IMR-90 (cell line): Measurements from ENCODE around the gene NME4. TPM values are rescaled to one million over a fixed set of nuclear protein-coding genes. Genes with fewer than 3 reads are reported as not detected.

ENCODE experiments used
- ATAC-seq: fragments of 200-7000 bp; cut with Tn5 transposase; 2 replicates; pipeline ENCODE4 v1.9.1; 2020; ENCODE audit warnings: low read depth, mild to moderate bottlenecking, moderate library complexity
- BruUV-seq: library from RNA; stranded (reverse); fragments of 400-500 nt; replicated peaks from 2 replicates; lab custom pipeline; 2021; lab: Mats Ljungman, UMichigan
- CTCF ChIA-PET: fragments of 300-600 bp; formaldehyde crosslinking; extraction: SDS; loops from one replicate; lab custom pipeline; 2021; ENCODE audit warnings: antibody characterized with exemption; lab: Yijun Ruan, JAX
- POLR2A ChIA-PET: fragments of 300-600 bp; sonication (Branson Sonifier 250); formaldehyde crosslinking; loops from one replicate; lab custom pipeline; 2022; ENCODE audit warnings: antibody characterized with exemption; ENCODE audit not compliant: unreplicated experiment; lab: Charles Lee
- DNase-seq: peaks from one replicate; pipeline ENCODE4 v3.0.0; 2013
- H2AFZ ChIP-seq: replicated peaks from 2 replicates; pipeline ENCODE3; 2013; ENCODE audit warnings: low read length, mild to moderate bottlenecking; ENCODE audit not compliant: poor library complexity
- H2AK5ac ChIP-seq: 2 replicates; pipeline ENCODE4 v1.6.1; 2013; ENCODE audit warnings: low read depth, low read length, inconsistent platforms
- H2AK9ac ChIP-seq: replicated peaks from 2 replicates; pipeline ENCODE3; 2013; ENCODE audit warnings: mild to moderate bottlenecking, low read depth, low read length, moderate library complexity; ENCODE audit not compliant: poor library complexity
- H2BK120ac ChIP-seq: 2 replicates; pipeline ENCODE4 v1.6.1; 2013; ENCODE audit warnings: low read depth, low read length, inconsistent platforms
- H2BK15ac ChIP-seq: 3 replicates; pipeline ENCODE4 v1.6.1; 2013; ENCODE audit warnings: low read depth, low read length, inconsistent platforms
- H2BK20ac ChIP-seq: 2 replicates; pipeline ENCODE4 v1.6.1; 2013; ENCODE audit warnings: low read depth, mild to moderate bottlenecking, inconsistent platforms, low read length, moderate library complexity
- H2BK5ac ChIP-seq: 2 replicates; pipeline ENCODE4 v1.6.1; 2013; ENCODE audit warnings: mild to moderate bottlenecking, low read depth, low read length, inconsistent platforms; ENCODE audit not compliant: poor library complexity, severe bottlenecking
- H3K14ac ChIP-seq: replicated peaks from 2 replicates; pipeline ENCODE4 v1.6.1; 2013; ENCODE audit warnings: low read depth, low read length, inconsistent platforms
- H3K18ac ChIP-seq: 2 replicates; pipeline ENCODE4 v1.6.1; 2013; ENCODE audit warnings: low read depth, low read length, control low read depth
- H3K23ac ChIP-seq: 2 replicates; pipeline ENCODE4 v1.6.1; 2013; ENCODE audit warnings: low read depth, low read length, inconsistent platforms
- H3K27ac ChIP-seq: 2 replicates; pipeline ENCODE4 v1.5.1; 2013; ENCODE audit warnings: mild to moderate bottlenecking, control low read depth, low read length; ENCODE audit not compliant: insufficient read depth
- H3K27me3 ChIP-seq: 2 replicates; pipeline ENCODE4 v1.6.1; 2013; ENCODE audit warnings: low read length; ENCODE audit not compliant: control insufficient read depth, insufficient read depth
- H3K36me3 ChIP-seq: 2 replicates; pipeline ENCODE4 v1.6.1; 2013; ENCODE audit warnings: low read length, mixed read lengths; ENCODE audit not compliant: control insufficient read depth, insufficient read depth
- H3K4ac ChIP-seq: 2 replicates; pipeline ENCODE4 v1.6.1; 2013; ENCODE audit warnings: low read depth, low read length, inconsistent platforms
- H3K4me1 ChIP-seq: 2 replicates; pipeline ENCODE4 v1.6.1; 2013; ENCODE audit warnings: low read length, mixed read lengths; ENCODE audit not compliant: control insufficient read depth, insufficient read depth
- H3K4me2 ChIP-seq: 2 replicates; pipeline ENCODE4 v1.6.1; 2013; ENCODE audit warnings: low read depth, mild to moderate bottlenecking, control low read depth, low read length, moderate library complexity
- H3K4me3 ChIP-seq: 2 replicates; pipeline ENCODE4 v1.5.1; 2013; ENCODE audit warnings: low read depth, mild to moderate bottlenecking, control low read depth, low read length, moderate library complexity; ENCODE audit not compliant: insufficient read depth
- H3K56ac ChIP-seq: 2 replicates; pipeline ENCODE4 v1.6.1; 2013; ENCODE audit warnings: low read length, inconsistent platforms; ENCODE audit not compliant: insufficient read depth; ENCODE audit errors: extremely low read depth
- H3K79me1 ChIP-seq, 2 experiments: 2 replicates each; pipeline ENCODE4 v1.6.1; 2013; ENCODE audit warnings: low read length in 2 of 2, inconsistent platforms in 1 of 2, low read depth in 1 of 2
- H3K9ac ChIP-seq: 2 replicates; pipeline ENCODE4 v1.6.1; 2013; ENCODE audit warnings: low read depth, low read length, control low read depth
- H3K9me1 ChIP-seq: 2 replicates; pipeline ENCODE4 v1.6.1; 2013; ENCODE audit warnings: low read length, inconsistent platforms; ENCODE audit not compliant: insufficient read depth
- H3K9me3 ChIP-seq: 2 replicates; pipeline ENCODE4 v1.6.1; 2013; ENCODE audit warnings: low read length; ENCODE audit not compliant: control insufficient read depth, insufficient read depth
- H4K20me1 ChIP-seq: 2 replicates; pipeline ENCODE4 v1.6.1; 2013; ENCODE audit warnings: low read length, inconsistent platforms; ENCODE audit not compliant: insufficient read depth
- H4K5ac ChIP-seq: 2 replicates; pipeline ENCODE4 v1.6.1; 2013; ENCODE audit warnings: mild to moderate bottlenecking, low read depth, low read length, control low read depth
- H4K8ac ChIP-seq, 2 experiments: 2 replicates each; pipeline ENCODE4 v1.6.1; 2013; ENCODE audit warnings: low read depth in 2 of 2, low read length in 2 of 2, control low read depth in 1 of 2, inconsistent platforms in 1 of 2
- H4K91ac ChIP-seq: 2 replicates; pipeline ENCODE4 v1.6.1; 2013; ENCODE audit warnings: low read depth, low read length, inconsistent platforms; ENCODE audit not compliant: insufficient read depth
- NFE2L2 ChIP-seq: fragments of 150-350 bp; IDR thresholded peaks from 2 replicates; pipeline ENCODE4 v1.6.1; 2016; ENCODE audit warnings: low read depth, mild to moderate bottlenecking, low read length
- POLR2A ChIP-seq: IDR thresholded peaks from 2 replicates; pipeline ENCODE4 v1.6.1; 2012; ENCODE audit warnings: mild to moderate bottlenecking, low read depth, low read length
- RAD21 ChIP-seq: IDR thresholded peaks from 2 replicates; pipeline ENCODE4 v1.6.1; 2012; ENCODE audit warnings: low read length, improper control_type of control experiment
- SMC3 ChIP-seq: fragments of 150-350 bp; IDR thresholded peaks from 2 replicates; pipeline ENCODE4 v1.6.1; 2016; ENCODE audit warnings: low read depth, mild to moderate bottlenecking, antibody characterized with exemption, low read length, moderate library complexity
- WGBS, 2 experiments: methylation state at CpG; one replicate each; pipeline versions ENCODE4 v1.1.5 to v1.1.7; 2013; ENCODE audit warnings: missing lambda C conversion rate in 2 of 2; ENCODE audit not compliant: insufficient read length in 1 of 2; ENCODE audit errors: extremely low coverage in 2 of 2; 5-methylcytosine and 5-hydroxymethylcytosine counted together
- dilution Hi-C: fragments of 300-500 bp; cut with HindIII; formaldehyde crosslinking; loops from one replicate; pipeline ENCODE4 v1.14.3; 2018; ENCODE audit warnings: low sequenced_read_pairs; ENCODE audit not compliant: unreplicated experiment
- in situ Hi-C: fragments of 300-500 bp; cut with MboI; formaldehyde crosslinking; loops from 3 replicates; pipeline ENCODE4 v1.14.3; 2019; ENCODE audit warnings: low sequenced_read_pairs, inconsistent platforms, mixed read lengths
- intact Hi-C: fragments of 100-400 bp; cut with micrococcal nuclease; formaldehyde crosslinking; loops from 2 replicates; pipeline ENCODE4 v1.10.0; 2022
- polyA plus RNA-seq, 3 experiments: library from polyadenylated mRNA; depleted of rRNA; stranded (reverse); fragments of >200 nt; gene quantifications; 2 replicates each; pipeline ENCODE4 v1.2.3, GENCODE V29; 2012; ENCODE audit warnings: low replicate concordance in 1 of 3
- total RNA-seq: library from RNA; depleted of rRNA; stranded (reverse); fragments of >200 nt; gene quantifications from 2 replicates; pipeline ENCODE4 v1.2.3, GENCODE V29; 2012
- TF ChIP-seq, protein P1 (sequence below): fragments of 150-350 bp; IDR thresholded peaks from 2 replicates; pipeline ENCODE4 v1.6.1; 2016; ENCODE audit warnings: low read depth, mild to moderate bottlenecking, low read length, moderate library complexity, borderline replicate concordance

NME4 gene
- total and polyA plus RNA-seq, 2 of the 4 experiments (the other 2 are of a cell fraction): 124 to 288 TPM

DNA sequence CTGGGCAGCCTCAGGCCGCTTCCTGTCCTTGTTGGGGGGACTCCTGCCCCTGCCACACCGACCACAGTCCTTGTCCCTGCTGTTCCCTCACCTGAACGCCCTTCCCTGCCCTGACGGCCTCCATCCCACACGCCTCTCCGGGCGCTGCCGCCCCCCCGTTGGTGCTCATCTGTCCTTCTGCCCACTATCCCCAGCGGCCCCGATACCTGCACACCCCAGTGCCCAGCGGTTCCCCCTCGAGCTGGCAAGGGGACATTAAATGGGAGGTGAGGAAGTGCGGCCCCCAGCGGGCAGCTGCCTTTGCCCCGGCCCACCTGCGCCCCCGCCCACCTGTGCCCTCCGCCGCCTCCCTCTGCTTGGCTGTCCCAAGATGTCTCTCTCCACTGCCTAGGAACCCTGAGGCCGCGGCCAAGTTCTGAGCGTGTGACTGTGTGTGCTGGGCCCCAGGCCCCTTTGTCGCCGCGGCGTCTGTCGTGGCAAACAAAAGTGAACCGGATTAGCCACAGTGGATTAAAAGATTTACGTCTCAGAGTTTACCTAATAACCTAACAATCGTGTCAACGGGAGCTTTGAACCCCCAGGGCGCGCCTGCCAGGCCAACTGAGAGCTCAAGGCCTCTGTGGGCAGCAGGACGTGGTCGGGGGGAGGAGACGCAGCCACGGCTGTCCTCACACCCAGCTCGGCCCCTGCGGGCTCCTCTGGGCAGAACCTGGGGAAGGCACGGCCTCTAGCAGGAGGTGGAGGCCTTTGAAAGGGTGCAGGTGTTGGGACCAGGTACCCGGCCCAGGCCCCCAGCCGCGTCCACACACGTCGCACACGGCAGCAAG lies 36.9 kb upstream of the NME4 start:
- H3K18ac ChIP-seq: no peak overlapping the region
- H3K56ac ChIP-seq: no peak overlapping the region
- in situ Hi-C loops: no loop called here
- no peaks in the 10 kb centered on the region for H3K4me1 ChIP-seq
- H3K36me3 ChIP-seq: no peaks in the 10 kb centered on the region
- no peak overlapping the region for H3K14ac ChIP-seq
- no peak for DNase-seq
- no peak overlapping the region for H2BK5ac ChIP-seq
- H3K9ac ChIP-seq: no peak overlapping the region
- H3K23ac ChIP-seq: no peak overlapping the region
- dilution Hi-C loops: no loop called here
- H3K4me3 ChIP-seq: no peak overlapping the region
- 90% methylated on average over 22 of the region's 47 CpGs; no CpG with 5 or more reads in 1 of the 2 experiments for WGBS, 2 experiments
- H2BK120ac ChIP-seq: no peak overlapping the region
- BruUV-seq: no TSS peak
- H3K9me3 ChIP-seq: no peaks in the 10 kb centered on the region
- H3K27ac ChIP-seq: no peak overlapping the region
- no peak overlapping the region for H3K4ac ChIP-seq
- no peaks in the 10 kb centered on the region for H3K79me1 ChIP-seq
- no peak overlapping the region for H2BK15ac ChIP-seq
- CTCF ChIA-PET: no interaction called here
- no peak overlapping the region for H2AK5ac ChIP-seq
- H4K20me1 ChIP-seq: no peaks in the 10 kb centered on the region
- H3K9me1 ChIP-seq: no peaks in the 10 kb centered on the region
- H4K8ac ChIP-seq: no peak overlapping the region
- H3K27me3 ChIP-seq: no peaks in the 10 kb centered on the region
- peak overlapping the region; percentile 52 for H2AK9ac ChIP-seq
- ATAC-seq: no peak
- no peak overlapping the region for H4K5ac ChIP-seq
- H2BK20ac ChIP-seq: no peak overlapping the region
- no peak overlapping the region for H3K4me2 ChIP-seq
- no peak overlapping the region for H2AFZ ChIP-seq
- TF ChIP-seq, protein P1, sequence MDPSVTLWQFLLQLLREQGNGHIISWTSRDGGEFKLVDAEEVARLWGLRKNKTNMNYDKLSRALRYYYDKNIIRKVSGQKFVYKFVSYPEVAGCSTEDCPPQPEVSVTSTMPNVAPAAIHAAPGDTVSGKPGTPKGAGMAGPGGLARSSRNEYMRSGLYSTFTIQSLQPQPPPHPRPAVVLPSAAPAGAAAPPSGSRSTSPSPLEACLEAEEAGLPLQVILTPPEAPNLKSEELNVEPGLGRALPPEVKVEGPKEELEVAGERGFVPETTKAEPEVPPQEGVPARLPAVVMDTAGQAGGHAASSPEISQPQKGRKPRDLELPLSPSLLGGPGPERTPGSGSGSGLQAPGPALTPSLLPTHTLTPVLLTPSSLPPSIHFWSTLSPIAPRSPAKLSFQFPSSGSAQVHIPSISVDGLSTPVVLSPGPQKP: no peak
- TF ChIP-seq RAD21 (no peak), POLR2A (no peak), SMC3 (no peak), NFE2L2 (no peak)
- no peak overlapping the region for H4K91ac ChIP-seq
- POLR2A ChIA-PET: no interaction called here
- intact Hi-C loops: no loop called here
